HG03432 (cell line): ENCODE measurements around the gene DSCAM.
"Not testable (repeated sequence)": the region's sequence is repeated elsewhere in the genome, so short reads cannot be mapped to it uniquely, and the experiment has no call there.

ENCODE experiments used
- ATAC-seq: cut with Tn5 transposase; IDR thresholded peaks from one replicate; pipeline ENCODE4 v1.9.1; 2021; ENCODE audit warnings: mild to moderate bottlenecking, moderate library complexity; ENCODE audit not compliant: unreplicated experiment

DSCAM gene

GRCh38 chr21:40194185-40194980 lies 652.6 kb downstream of the DSCAM start:
- no peak for ATAC-seq

GRCh38 chr21:40191616-40192015 lies 655.3 kb downstream of the DSCAM start:
- ATAC-seq, result no peak

- no peak for ATAC-seq
These were observed 655.8 kb downstream of the DSCAM start for GRCh38 chr21:40191196-40191595.

- ATAC-seq, result no peak
These were observed 658.9 kb downstream of the DSCAM start for GRCh38 chr21:40187946-40188654.

- no peak for ATAC-seq
These were observed 659.7 kb downstream of the DSCAM start for GRCh38 chr21:40187244-40187643.

DNA sequence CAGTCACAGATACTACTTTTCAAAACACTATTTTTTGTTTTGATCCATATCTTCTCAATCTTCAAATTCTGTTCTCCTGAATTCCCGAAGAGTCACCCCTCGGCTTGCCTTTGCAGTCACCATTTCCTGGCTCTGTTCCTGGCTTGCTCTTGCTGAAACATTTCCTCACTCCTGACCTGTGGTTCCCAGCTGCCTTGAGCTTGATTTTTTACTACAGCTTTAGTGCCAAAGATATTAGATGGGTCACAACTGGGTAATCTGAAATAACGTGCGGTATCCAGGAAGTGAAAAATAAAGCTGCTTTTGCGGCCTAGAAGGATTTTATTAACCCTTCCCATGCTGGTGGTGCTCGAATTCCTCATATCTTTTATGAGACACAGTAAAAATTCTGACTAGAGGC lies 660.9 kb downstream of the DSCAM start:
- ATAC-seq, result no peak

DNA sequence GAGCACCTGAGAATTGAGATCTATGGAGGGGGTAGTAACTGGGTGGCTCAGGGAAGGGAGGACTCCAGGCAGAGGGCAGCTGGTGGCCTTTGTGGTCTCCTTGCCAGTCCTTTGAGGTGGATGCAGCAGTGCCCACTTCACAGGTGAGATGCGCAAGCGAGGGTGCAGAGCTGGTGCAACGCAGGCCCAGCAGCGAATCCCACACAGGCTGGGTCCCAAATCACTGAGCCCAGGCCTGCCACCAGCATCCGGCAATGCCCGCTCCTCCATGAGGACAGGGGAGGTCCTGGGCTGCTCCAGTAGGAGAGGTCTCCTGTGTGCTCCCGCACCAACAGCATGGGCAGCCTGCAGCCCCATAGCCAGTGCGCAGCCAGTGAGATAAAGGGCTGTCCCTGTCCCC lies 661.8 kb downstream of the DSCAM start:
- no peak for ATAC-seq

GRCh38 chr21:40182491-40182890 lies 664.5 kb downstream of the DSCAM start:
- not testable (repeated sequence) for ATAC-seq

GRCh38 chr21:40179166-40179565 lies 667.8 kb downstream of the DSCAM start:
- ATAC-seq, result no peak

- ATAC-seq, result no peak
These were observed 668.2 kb downstream of the DSCAM start for GRCh38 chr21:40178726-40179125.

GRCh38 chr21:40177979-40178378 lies 669.0 kb downstream of the DSCAM start:
- ATAC-seq, result no peak

DNA sequence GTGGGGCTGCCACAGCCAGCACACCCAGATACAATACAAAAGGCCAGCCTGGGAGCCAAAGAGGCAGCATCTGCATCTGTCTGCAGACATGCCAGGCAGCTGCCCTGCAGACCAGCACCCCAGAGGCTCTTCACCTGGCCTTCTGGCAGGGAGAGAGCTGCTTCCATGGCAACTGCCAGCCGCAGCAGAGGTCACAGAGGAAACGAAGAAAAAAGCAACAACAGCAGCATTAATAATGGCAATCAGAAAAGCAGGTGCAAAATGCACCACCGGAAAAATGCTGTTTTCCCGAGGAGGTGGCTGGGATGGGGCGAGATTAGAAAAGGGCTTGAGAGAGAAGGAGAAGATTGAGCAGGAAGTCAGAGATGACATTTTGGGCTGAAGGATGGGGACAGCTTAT lies 670.2 kb downstream of the DSCAM start:
- no peak for ATAC-seq

DNA sequence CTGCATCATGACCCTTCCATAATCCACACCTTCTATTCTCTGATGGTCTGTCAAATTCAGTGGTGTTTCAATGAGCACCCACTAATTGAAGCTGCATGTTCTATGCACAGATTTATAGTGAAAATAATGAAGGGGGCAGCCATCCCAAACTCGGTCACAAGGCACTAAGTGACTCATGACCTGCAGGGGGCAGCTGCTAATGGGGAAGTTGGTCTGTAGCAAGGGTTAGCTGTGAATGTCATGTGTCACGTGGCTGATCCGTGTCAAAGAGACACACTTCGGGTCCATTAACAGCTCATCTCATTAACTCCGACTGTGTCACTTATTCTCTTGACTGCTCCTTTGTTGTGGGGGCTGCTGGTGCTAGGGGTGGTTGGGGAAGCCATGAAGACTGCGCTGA lies 673.1 kb downstream of the DSCAM start:
- ATAC-seq, result no peak

DNA sequence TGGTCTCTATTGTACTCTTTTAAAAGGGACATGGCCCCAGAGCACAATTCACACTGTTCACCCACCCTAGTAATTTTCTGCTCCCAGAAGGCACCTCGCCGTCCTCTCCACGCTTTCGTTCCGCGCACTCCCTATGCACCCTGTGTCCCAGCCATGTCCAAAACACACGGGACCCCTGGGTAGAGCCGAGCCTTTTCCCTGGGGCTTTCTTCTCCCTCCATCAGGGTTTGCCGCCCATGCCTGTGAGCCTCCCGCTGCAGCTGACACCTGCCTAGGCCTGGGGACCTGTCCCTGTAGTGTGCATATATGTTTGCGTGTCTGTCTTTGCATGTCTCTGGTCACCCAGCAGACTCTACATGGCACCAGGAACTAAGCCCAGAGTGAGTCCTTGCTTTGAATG lies 677.0 kb downstream of the DSCAM start:
- no peak for ATAC-seq

- no peak for ATAC-seq
These were observed 680.6 kb downstream of the DSCAM start for GRCh38 chr21:40166291-40166843.

DNA sequence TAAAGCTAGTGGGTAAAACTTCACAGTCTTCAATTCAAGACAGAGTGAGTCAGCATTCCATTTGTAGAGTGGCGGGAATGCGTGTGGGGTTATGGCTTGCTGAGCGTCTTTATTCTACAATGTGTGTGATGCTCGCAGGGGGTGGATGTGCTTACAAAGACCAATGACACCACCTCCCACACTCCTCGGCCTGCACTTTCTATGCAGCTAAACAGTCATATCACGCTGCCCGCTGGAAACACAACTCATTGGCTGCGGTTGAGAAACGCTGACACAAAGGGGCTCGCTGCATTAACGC lies 681.2 kb downstream of the DSCAM start:
- no peak for ATAC-seq

DNA sequence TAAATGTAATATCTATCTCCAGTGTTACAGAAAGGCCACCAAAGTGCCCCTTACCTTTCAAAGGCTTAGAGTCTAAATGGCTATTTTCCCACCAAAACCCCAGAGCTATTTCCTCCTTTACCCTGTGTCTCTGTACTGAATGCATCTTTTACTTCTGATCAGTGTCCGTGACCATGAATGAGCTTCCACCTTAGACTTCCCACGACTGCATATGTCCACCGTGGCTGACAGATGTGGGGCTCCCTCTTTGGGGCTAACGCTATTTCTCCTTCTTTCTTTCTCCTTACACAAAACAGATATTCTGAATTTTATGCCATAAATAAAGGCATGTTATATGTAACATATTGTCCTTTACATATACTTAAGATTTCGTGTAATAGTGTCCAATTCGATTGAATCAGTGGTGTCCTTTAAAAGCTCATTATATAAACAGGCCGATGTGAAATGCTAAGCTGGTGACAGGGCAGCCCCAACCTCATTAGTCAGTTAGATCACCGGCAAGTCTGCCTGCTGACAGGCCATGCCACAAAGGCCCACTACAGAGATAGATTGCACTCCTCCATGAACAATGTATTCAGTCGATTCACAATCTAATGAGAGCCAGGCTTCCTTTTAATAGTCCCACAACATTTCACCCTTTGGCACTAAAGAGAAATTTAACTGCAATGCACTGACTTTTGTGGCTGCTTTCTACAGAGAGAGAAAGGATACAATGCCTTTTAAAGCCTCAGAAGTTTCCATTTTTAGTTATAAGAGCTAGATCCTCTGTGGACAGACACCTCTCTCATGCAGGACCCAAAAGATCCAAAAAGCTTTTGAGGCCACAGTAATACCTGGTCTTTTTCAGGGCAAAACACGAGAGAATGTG lies 681.8 kb downstream of the DSCAM start:
- no peak for ATAC-seq

DNA sequence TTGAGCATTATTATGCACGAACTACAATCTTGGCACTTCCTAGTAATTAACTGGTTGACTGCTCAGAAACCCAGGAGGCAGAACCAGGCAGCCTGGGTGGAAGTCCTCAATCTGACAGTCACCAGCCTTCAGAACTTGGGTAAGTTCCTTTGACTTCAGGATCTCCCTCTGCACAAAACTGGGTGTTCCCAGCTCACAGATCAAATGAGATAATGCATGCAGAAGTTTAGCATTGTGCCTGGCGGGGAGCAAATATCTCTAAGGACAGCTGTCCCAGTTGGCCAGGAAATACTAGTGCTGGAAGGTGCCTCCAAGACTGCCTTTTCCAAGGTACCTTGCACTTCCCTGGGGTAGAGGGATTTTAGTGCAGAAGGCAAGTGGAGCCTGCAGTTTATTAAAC lies 684.9 kb downstream of the DSCAM start:
- ATAC-seq, result no peak

DNA sequence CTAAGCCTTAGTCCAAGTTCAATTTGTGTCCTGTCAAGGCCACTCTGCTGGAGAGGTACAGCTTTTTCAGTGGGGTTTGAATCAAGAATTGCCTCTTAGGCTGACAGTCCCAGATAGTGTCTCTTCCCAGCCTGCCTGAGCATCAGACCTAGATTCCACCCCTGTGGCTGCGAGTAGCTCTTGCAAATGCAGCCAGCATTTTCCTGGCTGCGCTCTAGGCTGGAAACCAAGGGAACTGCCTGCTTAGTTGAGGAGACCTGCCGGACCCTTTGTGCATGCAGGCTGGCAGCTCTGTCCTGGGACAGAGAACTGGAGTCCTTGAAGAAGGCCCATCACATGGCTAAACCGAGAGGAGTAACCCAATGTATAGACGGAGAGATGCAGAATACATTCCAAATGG lies 686.0 kb downstream of the DSCAM start:
- ATAC-seq, result no peak

GRCh38 chr21:40158366-40158765 lies 688.6 kb downstream of the DSCAM start:
- ATAC-seq, result no peak

DNA sequence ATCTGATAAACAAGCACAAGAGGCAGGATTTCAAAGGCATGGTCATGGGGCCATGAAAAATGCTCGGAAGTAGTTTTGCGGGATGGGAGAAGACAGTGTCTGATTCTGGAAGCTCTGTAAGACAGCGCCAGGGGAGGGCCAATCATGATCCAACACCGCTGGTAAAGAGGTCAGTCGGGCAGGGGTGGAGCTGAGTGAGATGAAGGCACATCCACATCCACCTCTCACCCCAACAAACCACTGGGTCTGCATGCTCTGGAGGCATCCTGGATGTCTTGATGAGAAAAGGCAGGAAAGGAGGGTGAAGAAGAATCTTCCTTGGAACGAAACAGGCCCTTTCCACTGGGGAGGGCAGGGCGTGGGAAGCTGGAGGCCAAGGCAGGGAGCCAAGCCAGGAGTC lies 691.4 kb downstream of the DSCAM start:
- ATAC-seq, result no peak
